ENCODE measurements around the gene RAB33B.
A peak's percentile ranks its signal among the peaks of the same experiment; 100 is the strongest.
"Not testable (repeated sequence)": the region's sequence is repeated elsewhere in the genome, so short reads cannot be mapped to it uniquely, and the experiment has no call there.

RAB33B gene

DNA sequence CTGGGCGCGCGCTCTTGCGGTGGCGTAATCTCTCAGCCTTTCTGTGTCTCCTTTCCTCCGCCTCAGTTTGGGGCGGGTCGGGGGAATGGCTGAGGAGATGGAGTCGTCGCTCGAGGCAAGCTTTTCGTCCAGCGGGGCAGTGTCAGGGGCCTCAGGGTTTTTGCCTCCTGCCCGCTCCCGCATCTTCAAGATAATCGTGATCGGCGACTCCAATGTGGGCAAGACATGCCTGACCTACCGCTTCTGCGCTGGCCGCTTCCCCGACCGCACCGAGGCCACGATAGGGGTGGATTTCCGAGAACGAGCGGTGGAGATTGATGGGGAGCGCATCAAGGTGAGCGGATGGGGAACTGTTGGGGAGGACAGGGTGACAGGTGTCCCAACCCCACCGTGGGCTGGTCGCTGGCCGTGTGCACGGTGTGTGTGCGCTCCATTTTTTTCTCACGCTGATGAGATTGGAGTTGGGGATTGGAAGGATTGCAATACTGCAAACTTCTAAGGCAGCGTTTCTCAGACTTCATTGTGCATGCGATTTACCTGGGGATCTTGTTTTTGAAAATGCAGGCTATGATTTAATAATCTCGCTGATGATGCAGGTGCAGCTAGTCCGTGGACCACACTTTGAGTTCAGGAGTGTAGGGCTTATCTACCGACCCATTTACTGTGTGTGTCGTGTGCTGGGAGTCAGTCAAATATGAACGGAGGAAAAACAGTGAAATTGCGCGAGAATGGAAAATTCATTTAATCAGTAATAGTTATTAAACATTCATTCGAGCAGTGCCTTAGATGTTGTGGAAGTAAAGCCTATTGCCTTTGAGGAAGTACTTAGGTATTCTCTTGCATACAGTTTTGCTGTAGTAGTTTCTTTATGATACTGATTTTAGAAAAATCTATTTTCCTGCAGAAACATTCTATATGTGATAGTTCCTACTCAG, at the start of gene RAB33B:
Gene RAB33B (plus strand): TSS at position 11 of the 935 bp plus-strand sequence. CDS start 75 bp downstream, at position 86.
- DNase-seq = no peak

DNA sequence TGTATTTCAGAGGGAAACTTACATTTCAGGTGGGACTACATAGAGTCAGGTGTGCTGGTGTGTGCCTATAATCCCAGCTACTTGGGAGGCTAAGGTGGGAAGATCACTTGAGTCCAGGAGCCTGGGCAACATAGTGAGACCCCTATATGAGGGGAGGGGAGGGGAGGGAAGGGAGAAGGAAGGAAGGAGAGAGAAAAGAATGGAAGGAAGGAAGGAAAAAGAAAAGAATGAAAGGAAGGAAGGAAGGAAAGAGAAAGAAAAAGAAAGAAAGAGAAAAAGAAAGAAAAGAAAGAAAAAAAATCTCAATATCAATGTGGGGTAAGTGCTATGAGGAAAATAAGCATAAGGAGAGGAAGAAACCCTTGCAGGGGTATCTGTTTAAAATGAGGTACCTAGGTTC, 43.6 kb upstream of the RAB33B start:
- no peak for DNase-seq

DNA sequence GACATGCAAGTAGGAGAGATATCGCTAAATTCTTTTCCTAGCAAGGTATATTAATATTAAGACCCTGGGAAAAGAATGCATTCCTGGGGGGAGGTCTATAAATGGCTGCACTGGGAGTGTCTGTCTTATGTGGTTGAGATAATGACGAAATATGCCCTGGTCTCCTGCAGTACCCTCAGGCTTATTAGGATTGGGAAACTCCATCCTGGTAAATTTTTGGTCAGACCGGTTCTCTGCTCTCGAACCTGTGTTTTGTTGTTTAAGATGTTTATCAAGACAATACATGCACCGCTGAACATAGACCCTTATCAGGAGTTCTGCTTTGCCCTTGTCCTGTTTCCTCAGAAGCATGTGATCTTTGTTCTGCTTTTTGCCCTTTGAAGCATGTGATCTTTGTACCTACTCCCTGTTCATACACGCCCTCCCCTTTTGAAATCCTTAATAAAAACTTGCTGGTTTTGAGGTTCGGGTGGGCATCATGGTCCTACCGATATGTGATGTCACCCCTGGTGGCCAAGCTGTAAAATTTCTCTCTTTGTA, 39.2 kb upstream of the RAB33B start:
- DNase-seq = not testable (repeated sequence)

DNA sequence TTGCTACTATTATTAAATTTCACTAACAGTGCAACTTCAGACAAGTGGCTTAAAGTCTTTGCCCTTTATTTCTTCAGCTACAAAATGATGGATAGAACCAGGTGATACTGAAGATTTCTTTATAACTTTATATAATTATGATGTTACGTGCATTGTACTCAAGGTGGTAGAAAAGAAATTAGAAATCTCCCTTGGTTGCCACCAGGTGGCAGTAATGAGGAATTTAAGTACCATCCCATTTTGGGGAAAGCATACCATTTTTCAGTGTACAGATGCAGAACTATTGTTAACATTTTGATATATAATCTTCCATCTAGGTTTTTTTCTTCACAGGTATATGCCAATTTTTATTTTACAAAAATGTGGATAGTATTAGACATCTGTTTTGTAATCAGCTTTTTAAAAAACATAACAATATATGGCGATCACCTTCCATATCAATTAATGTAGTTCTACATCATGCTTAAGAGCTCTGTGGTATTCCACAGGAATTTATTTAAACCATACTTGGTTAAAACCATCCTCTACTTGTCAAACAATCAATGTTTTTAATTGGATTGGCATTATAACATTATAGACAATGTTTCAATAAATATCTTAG, 37.7 kb upstream of the RAB33B start:
- no peak for DNase-seq

GRCh38 chr4:139419388-139419914, 34.5 kb upstream of the RAB33B start:
- DNase-seq = no peak

GRCh38 chr4:139420652-139421051, 33.3 kb upstream of the RAB33B start:
- no peak for DNase-seq

DNA sequence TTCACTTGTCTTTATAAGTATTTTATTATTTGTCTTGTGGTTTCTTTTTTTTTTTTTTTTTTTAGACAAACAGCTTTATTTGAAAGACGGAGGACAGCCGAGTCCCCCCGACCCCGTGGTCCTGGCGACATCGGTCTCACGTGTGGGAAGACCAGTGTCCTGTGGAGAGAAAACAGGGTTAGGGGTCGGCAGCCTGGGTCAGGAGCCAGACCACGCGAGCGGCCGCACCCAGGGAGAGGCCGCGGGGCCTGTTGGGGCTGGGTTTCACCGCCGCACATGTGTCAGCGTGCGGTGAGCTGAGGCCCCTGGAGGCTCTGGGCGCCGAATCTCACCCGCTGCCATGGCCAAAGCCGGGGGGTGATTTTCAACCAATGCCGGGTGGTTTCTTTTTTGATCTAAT, 17.8 kb upstream of the RAB33B start:
- DNase-seq = no peak

DNA sequence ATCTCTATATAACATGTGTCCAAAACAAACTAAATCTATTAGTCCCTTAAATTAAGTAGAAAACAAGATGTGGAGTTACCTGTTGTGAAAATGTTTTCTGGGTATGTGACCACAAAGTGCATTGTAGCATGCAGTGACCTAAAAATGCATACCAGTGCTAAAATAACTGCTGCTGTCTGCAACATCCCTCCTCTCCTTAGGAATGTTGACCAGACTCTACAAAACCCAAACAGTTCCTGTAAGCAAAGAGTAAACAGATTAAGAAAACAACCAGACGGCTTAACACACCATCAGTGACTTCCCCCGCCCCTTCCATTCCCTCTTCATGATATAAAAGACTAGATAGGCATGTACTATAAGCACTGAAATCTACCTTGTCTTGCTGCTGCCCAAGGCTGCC, 15.8 kb upstream of the RAB33B start:
- DNase-seq = no peak

GRCh38 chr4:139441029-139441428, 12.9 kb upstream of the RAB33B start:
- DNase-seq = no peak

- DNase-seq = no peak
These were observed 10.3 kb upstream of the RAB33B start for GRCh38 chr4:139443661-139444060.

- DNase-seq = not testable (repeated sequence)
These were observed 9.0 kb upstream of the RAB33B start for GRCh38 chr4:139444881-139445280.

DNA sequence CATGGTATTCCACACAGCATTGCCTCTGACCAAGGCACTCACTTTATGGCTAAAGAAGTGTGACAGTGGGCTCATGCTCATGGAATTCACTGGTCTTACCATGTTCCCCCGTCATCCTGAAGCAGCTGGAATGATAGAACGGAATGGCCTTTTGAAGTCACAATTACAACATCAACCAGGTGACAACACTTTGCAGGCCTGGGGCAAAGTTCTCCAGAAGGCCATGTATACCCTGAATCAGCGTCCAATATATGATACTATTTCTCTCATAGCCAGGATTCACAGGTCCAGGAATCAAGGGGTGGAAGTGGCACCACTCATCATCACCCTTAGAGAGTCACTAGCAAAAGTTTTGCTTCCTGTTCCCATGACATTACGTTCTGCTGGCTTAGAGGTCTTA, 6.8 kb upstream of the RAB33B start:
- not testable (repeated sequence) for DNase-seq

DNA sequence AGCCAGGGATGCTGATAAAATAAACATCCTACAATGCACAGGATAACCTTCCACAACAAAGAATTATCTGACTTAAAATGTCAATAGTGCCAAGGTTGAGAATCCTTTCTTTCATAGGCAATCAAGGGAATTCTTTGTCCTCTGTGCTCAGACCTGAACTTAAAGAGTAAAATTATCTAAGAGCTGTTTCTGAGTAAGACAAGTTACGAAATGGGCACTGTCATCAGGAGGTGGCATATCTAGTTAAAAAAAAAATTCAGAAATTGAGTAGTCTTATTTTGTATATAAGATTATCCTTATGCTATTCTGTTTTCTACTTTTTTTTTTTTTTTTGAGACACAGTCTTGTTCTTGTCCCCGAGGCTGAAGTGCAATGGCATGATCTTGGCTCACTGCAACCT, 3.3 kb upstream of the RAB33B start:
- no peak for DNase-seq

GRCh38 chr4:139451997-139452396, 1.9 kb upstream of the RAB33B start:
- DNase-seq = no peak

DNA sequence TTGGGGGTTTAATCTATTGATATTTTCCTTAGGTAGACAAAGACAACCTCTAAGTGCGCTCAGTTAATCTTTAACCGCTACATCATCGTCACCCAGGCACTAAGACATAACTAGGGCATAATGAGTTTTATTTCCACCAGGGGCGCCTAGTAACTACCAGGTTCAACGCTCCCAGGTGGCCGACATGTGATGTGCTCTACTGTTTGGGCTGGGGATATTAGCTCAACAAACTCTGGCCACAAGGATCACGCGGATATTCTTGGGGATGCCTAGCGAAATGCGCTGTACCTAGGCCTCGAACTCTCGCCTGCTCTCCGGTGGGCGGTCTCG, 915 bp upstream of the RAB33B start:
- DNase-seq = no peak

DNA sequence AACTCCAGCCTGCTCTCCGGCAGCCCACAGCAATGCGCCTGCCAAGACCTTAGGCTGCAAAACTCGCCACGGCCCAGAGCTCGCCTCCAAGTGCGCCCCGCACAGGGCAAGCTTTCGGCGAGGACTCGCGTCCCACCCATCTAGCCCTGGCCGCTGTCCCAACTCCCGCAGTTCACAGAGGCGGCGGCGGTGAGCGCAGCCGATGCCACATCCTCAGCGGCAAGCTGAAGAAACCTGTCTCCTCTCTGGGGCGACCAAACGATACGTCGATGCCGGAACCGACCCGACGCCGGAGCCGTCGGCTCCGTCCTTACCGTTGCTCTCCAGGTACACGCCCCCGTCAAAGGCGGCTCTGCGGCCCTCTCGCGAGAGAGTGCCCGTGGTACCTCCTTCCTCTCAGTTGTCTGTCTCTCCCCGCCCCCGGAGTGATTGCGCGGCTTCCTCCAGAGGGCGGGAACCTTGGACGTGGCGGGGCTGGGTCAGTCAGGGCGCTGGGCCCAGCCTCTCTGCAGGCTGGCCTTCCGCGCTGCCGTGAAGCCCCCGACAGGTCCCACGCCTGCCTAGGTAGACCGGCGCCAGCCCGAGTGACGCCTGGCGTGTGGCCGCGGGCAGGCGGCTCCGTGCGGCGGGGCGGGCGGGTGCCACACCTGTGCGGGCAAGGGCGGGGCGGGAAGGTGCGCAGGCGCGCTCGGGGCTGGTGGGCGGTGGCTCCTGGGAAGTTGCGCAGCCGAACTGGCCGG, 380 bp upstream of the RAB33B start:
- DNase-seq = peak; percentile 59

- no peak for DNase-seq
These were observed 1.2 kb downstream of the RAB33B start for GRCh38 chr4:139455126-139455538.

GRCh38 chr4:139457318-139457717, 3.4 kb downstream of the RAB33B start:
- DNase-seq = no peak

GRCh38 chr4:139458543-139458942, 4.6 kb downstream of the RAB33B start:
- no peak for DNase-seq

- DNase-seq = no peak
These were observed 5.1 kb downstream of the RAB33B start for GRCh38 chr4:139458999-139459398.

DNA sequence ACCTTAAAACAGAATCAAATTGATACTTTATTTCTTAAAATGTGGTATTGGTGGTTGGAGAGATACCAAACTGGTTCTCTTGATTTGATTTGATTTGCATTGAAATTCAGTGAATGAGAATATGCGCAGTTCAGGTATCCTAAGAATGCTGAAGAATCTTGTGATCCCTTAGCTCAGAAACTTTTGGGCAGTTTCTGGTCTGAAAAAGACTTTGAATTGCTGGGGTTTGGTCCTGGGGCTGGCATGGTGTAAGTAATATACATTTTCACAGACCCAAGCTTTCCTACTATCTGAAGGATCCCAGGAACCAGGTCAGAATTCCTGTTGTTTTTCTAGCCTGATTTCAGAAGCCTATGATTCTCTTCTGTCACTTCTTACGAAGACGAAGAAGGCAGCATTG, 6.6 kb downstream of the RAB33B start:
- DNase-seq = no peak

- DNase-seq = no peak
These were observed 7.2 kb downstream of the RAB33B start for GRCh38 chr4:139461022-139461628.

DNA sequence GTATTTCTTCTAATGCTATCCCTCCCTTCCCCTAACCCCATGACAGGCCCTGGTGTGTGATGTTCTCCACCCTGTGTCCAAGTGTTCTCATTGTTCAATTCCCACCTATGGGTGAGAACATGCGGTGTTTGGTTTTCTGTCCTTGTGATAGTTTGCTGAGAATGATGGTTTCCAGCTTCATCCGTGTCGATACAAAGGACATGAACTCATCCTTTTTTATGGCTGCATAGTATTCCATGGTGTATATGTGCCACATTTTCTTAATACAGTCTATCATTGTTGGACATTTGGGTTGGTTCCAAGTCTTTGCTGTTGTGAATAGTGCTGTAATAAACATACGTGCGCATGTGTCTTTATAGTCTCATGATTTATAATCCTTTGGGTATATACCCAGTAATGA, 10.6 kb downstream of the RAB33B start:
- DNase-seq = not testable (repeated sequence)

All from NCI-H2081 treated with DMSO at 0.1 percent for 48 hours (cell line).